SK-N-SH treated with all-trans-retinoic acid at 6 μM for 48 hours (cell line): Measurements from ENCODE around the gene JDP2.

Experiments
- GLIS3 ChIP-seq: fragments of 250-450 bp; sonication (Bioruptor Pico); IDR thresholded peaks from 2 replicates; pipeline ENCODE4 v1.5.0; 2020; ENCODE audit warnings: mild to moderate bottlenecking, moderate library complexity
- ISL1 ChIP-seq: fragments of 250-450 bp; sonication (Bioruptor Pico); IDR thresholded peaks from 2 replicates; pipeline ENCODE4 v2.1.2; 2022; ENCODE audit warnings: mild to moderate bottlenecking, moderate library complexity
- OSR1 ChIP-seq: fragments of 250-450 bp; sonication (Bioruptor Pico); IDR thresholded peaks from 2 replicates; pipeline ENCODE4 v1.8.0; 2022; ENCODE audit warnings: moderate library complexity, mild to moderate bottlenecking, inconsistent platforms
- PATZ1 ChIP-seq: fragments of 250-450 bp; sonication (Bioruptor Pico); IDR thresholded peaks from 2 replicates; pipeline ENCODE4 v1.8.0; 2020; ENCODE audit warnings: mild to moderate bottlenecking, moderate library complexity, borderline replicate concordance
- PPARA ChIP-seq: fragments of 250-450 bp; sonication (Bioruptor Pico); IDR thresholded peaks from 2 replicates; pipeline ENCODE4 v1.5.0; 2020; ENCODE audit warnings: mild to moderate bottlenecking, borderline replicate concordance
- TOX ChIP-seq: fragments of 250-450 bp; sonication (Bioruptor Pico); IDR thresholded peaks from 2 replicates; pipeline ENCODE4 v1.8.0; 2021; ENCODE audit warnings: mild to moderate bottlenecking, moderate library complexity, borderline replicate concordance
- ZFP30 ChIP-seq: fragments of 450-650 bp; formaldehyde crosslinking; IDR thresholded peaks from 2 replicates; pipeline ENCODE4 v1.5.0; 2022; ENCODE audit warnings: mild to moderate bottlenecking, moderate library complexity
- TF ChIP-seq, protein P1 (sequence below): fragments of 250-450 bp; sonication (Bioruptor Pico); IDR thresholded peaks from 2 replicates; pipeline ENCODE4 v1.5.1; 2020; ENCODE audit warnings: low read depth, mild to moderate bottlenecking, moderate library complexity

- TF ChIP-seq ZFP30: no peak
- no peak for TF ChIP-seq PATZ1 (CRISPR knock-in tag)
- TF ChIP-seq, protein P1, sequence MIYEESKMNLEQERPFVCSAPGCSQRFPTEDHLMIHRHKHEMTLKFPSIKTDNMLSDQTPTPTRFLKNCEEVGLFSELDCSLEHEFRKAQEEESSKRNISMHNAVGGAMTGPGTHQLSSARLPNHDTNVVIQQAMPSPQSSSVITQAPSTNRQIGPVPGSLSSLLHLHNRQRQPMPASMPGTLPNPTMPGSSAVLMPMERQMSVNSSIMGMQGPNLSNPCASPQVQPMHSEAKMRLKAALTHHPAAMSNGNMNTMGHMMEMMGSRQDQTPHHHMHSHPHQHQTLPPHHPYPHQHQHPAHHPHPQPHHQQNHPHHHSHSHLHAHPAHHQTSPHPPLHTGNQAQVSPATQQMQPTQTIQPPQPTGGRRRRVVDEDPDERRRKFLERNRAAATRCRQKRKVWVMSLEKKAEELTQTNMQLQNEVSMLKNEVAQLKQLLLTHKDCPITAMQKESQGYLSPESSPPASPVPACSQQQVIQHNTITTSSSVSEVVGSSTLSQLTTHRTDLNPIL (CRISPR knock-in tag): no peak
- TF ChIP-seq TOX (CRISPR knock-in tag): no peak
- no peak for TF ChIP-seq OSR1 (CRISPR knock-in tag)
- no peak for TF ChIP-seq PPARA (CRISPR knock-in tag)
- TF ChIP-seq ISL1 (CRISPR knock-in tag): no peak
- no peak for TF ChIP-seq GLIS3 (CRISPR knock-in tag)
These were observed 50.1 kb downstream of the JDP2 start for GRCh38 chr14:75477881-75478280.
